K562 (cell line): Measurements from ENCODE around the gene CABP4. TPM values are rescaled to one million over a fixed set of nuclear protein-coding genes. Genes with fewer than 3 reads are reported as not detected.

ENCODE experiments used
- ATAC-seq: fragments of 200-7000 bp; cut with Tn5 transposase; 3 replicates; pipeline ENCODE4 v1.9.1; 2020; ENCODE audit warnings: moderate library complexity
- BruUV-seq: library from RNA; stranded (reverse); fragments of 400-500 nt; replicated peaks from 2 replicates; lab custom pipeline; 2021; lab: Mats Ljungman, UMichigan
- CTCF ChIA-PET: fragments of 300-600 bp; formaldehyde crosslinking; extraction: SDS; loops from one replicate; lab custom pipeline; 2021; ENCODE audit warnings: low intra/inter-chr PET ratio; lab: Yijun Ruan, JAX
- POLR2A ChIA-PET: fragments of 300-600, 350-650 bp; sonication (Branson Sonifier 250); formaldehyde crosslinking; extraction: SDS; loops from one replicate; lab custom pipeline; 2021; ENCODE audit warnings: antibody characterized with exemption, inconsistent platforms; lab: Yijun Ruan, JAX
- DNase-seq, 4 experiments: peaks; one replicate each; pipeline versions ENCODE4 v3.0.0 to v3.0.0-alpha.2; 2011 to 2018; ENCODE audit warnings: low spot score in 3 of 4, mixed read lengths in 3 of 4; ENCODE audit errors: extremely low read depth in 1 of 4
- FAIRE-seq: peaks from 2 replicates; lab custom pipeline; 2011; peaks lifted over from hg19 to GRCh38; lab: Jason Lieb, UNC
- H2AFZ ChIP-seq: 2 replicates; pipeline ENCODE4 v1.6.0; 2011; ENCODE audit warnings: low read depth, low read length, control low read depth, inconsistent platforms
- H3K27ac ChIP-seq: fragments of 200-600 bp; 3 replicates; pipeline ENCODE4 v1.8.0; 2011; ENCODE audit warnings: low read depth, mild to moderate bottlenecking, control low read depth, inconsistent platforms, low read length, moderate library complexity, mixed read lengths; ENCODE audit errors: extremely low read depth
- H3K27me3 ChIP-seq, 2 experiments: fragments of 300-600 bp in 1 of 2; 2 replicates in 1 of 2; 3 replicates in 1 of 2; pipeline versions ENCODE4 v1.6.0 to v1.8.0; 2011; ENCODE audit warnings: inconsistent platforms in 2 of 2, low read length in 2 of 2, mild to moderate bottlenecking in 1 of 2, mixed read lengths in 1 of 2, moderate library complexity in 1 of 2; ENCODE audit not compliant: control insufficient read depth in 2 of 2, insufficient read depth in 2 of 2
- H3K36me3 ChIP-seq: fragments of 300-600 bp; 3 replicates; pipeline ENCODE4 v1.8.0; 2011; ENCODE audit warnings: mild to moderate bottlenecking, low read length, inconsistent platforms; ENCODE audit not compliant: control insufficient read depth, insufficient read depth
- H3K4me1 ChIP-seq, 2 experiments: fragments of 200-600 bp in 1 of 2; replicated peaks in 1 of 2; 2 replicates in 1 of 2; 3 replicates in 1 of 2; pipeline versions ENCODE4 v1.5.1 to v1.8.0; 2011; ENCODE audit warnings: inconsistent platforms in 2 of 2, low read length in 2 of 2, mild to moderate bottlenecking in 1 of 2, mixed read lengths in 1 of 2, moderate library complexity in 1 of 2; ENCODE audit not compliant: control insufficient read depth in 2 of 2, insufficient read depth in 2 of 2
- H3K4me2 ChIP-seq: 2 replicates; pipeline ENCODE4 v1.6.1; 2011; ENCODE audit warnings: low read length, control low read depth, inconsistent platforms, mixed read lengths; ENCODE audit not compliant: insufficient read depth
- H3K4me3 ChIP-seq: fragments of 200-600 bp; sonication (generic), shearing (Covaris generic); 2 replicates; pipeline ENCODE4 v1.5.1; 2016; ENCODE audit warnings: control low read depth, inconsistent platforms
- H3K79me2 ChIP-seq: fragments of 200-600 bp; 3 replicates; pipeline ENCODE4 v1.8.0; 2011; ENCODE audit warnings: low read length, inconsistent platforms; ENCODE audit not compliant: control insufficient read depth, insufficient read depth
- H3K9ac ChIP-seq, 2 experiments: 2 replicates each; pipeline versions ENCODE4 v1.6.0 to v1.6.1; 2011; ENCODE audit warnings: low read depth in 2 of 2, low read length in 2 of 2, control low read depth in 1 of 2, inconsistent platforms in 1 of 2, mild to moderate bottlenecking in 1 of 2, mixed read lengths in 1 of 2; ENCODE audit not compliant: insufficient read depth in 1 of 2
- H3K9me1 ChIP-seq: one replicate; pipeline ENCODE4 v1.6.0; 2011; ENCODE audit warnings: inconsistent platforms, mild to moderate bottlenecking, low read length, moderate library complexity; ENCODE audit not compliant: control insufficient read depth, insufficient read depth
- H3K9me3 ChIP-seq: replicated peaks from 2 replicates; pipeline ENCODE4 v1.5.1; 2011; ENCODE audit warnings: low read depth, low read length, inconsistent platforms; ENCODE audit not compliant: control insufficient read depth, insufficient read depth
- H4K20me1 ChIP-seq: replicated peaks from 2 replicates; pipeline ENCODE4 v1.6.1; 2011; ENCODE audit warnings: low read length, inconsistent platforms, mixed read lengths; ENCODE audit not compliant: control insufficient read depth, insufficient read depth
- CAMTA2 ChIP-seq: fragments of 250-450 bp; sonication (Bioruptor Pico); conservative IDR thresholded peaks from 2 replicates; pipeline ENCODE4 v1.5.1; 2022
- HDGF ChIP-seq: fragments of 450-650 bp; IDR thresholded peaks from 2 replicates; pipeline ENCODE4 v1.6.1; 2016
- JUNB ChIP-seq: fragments of 450-650 bp; formaldehyde crosslinking; conservative IDR thresholded peaks from 2 replicates; pipeline ENCODE4 v1.4.0; 2020; ENCODE audit warnings: mild to moderate bottlenecking
- KDM1A ChIP-seq, 2 experiments: fragments of 450-650 bp; IDR thresholded peaks; 2 replicates each; pipeline ENCODE4 v1.6.1; 2016; ENCODE audit warnings: mild to moderate bottlenecking in 2 of 2
- KDM5B ChIP-seq: fragments of 200-600 bp; sonication (generic); IDR thresholded peaks from 2 replicates; pipeline ENCODE4 v1.6.1; 2012; ENCODE audit warnings: low read depth, mild to moderate bottlenecking, moderate library complexity, low read length, control low read depth, inconsistent platforms; ENCODE audit not compliant: insufficient replicate concordance
- MIER1 ChIP-seq: fragments of 450-650 bp; IDR thresholded peaks from 2 replicates; pipeline ENCODE4 v1.6.1; 2016; ENCODE audit warnings: antibody characterized with exemption, mild to moderate bottlenecking, low read depth
- RHOXF2B ChIP-seq: fragments of 250-450 bp; sonication (Bioruptor Pico); conservative IDR thresholded peaks from 2 replicates; pipeline ENCODE4 v1.5.1; 2021
- SMAD3 ChIP-seq: fragments of 450-650 bp; formaldehyde crosslinking; conservative IDR thresholded peaks from 2 replicates; pipeline ENCODE4 v1.4.0; 2020; ENCODE audit warnings: mild to moderate bottlenecking
- WGBS: fragments of 100-300 bp; shearing (Covaris generic); methylation state at CpG from one replicate; pipeline ENCODE4 v1.1.6; 2016; ENCODE audit warnings: low coverage, mixed read lengths; ENCODE audit not compliant: insufficient coverage; ENCODE audit errors: missing lambda C conversion rate; 5-methylcytosine and 5-hydroxymethylcytosine counted together
- in situ Hi-C: fragments of 300-500 bp; cut with MboI; formaldehyde crosslinking; loops from 4 replicates; pipeline ENCODE4 v1.15.0; 2018; ENCODE audit warnings: inconsistent platforms, mixed read lengths
- intact Hi-C: fragments of 100-400 bp; cut with micrococcal nuclease; formaldehyde crosslinking; loops from 2 replicates; pipeline ENCODE4 v1.14.2; 2022
- polyA plus RNA-seq, 8 experiments: library from polyadenylated mRNA; depleted of rRNA in 4 of 8; stranded (reverse) in 5 of 8; unstranded in 3 of 8; fragments of >200 nt; fragmentation: Nextera tagmentation in 2 of 8; fragmentation: Illumina TruSeq in 1 of 8; extraction: Ambion mirVana in 2 of 8; extraction: Trizol in 1 of 8; gene quantifications; 2 replicates each; pipeline versions ENCODE4 v1.2.1 to v1.2.3, GENCODE V29; 2011 to 2014; ENCODE audit warnings: inconsistent platforms in 1 of 8, missing spikeins in 1 of 8
- total RNA-seq, 7 experiments: library from RNA; depleted of rRNA in 6 of 7; stranded (reverse); fragments of >200 nt in 6 of 7; fragmentation: Illumina TruSeq in 2 of 7; extraction: Trizol in 2 of 7; gene quantifications; 2 replicates each; pipeline versions ENCODE4 v1.2.1 to v1.2.3, GENCODE V29; 2011 to 2021; ENCODE audit warnings: low replicate concordance in 1 of 7
- TF ChIP-seq, protein P1 (sequence below): sonication (generic); formaldehyde crosslinking; IDR thresholded peaks from 2 replicates; pipeline ENCODE4 v1.8.1; 2023; ENCODE audit warnings: mild to moderate bottlenecking, missing genetic modification reagents
- TF ChIP-seq, protein P2 (sequence below): fragments of 250-450 bp; sonication (Bioruptor Pico); IDR thresholded peaks from 2 replicates; pipeline ENCODE4 v1.8.0; 2021; ENCODE audit warnings: moderate library complexity, mild to moderate bottlenecking, inconsistent platforms
- TF ChIP-seq, protein P3 (sequence below), 2 experiments: IDR thresholded peaks in 1 of 2; conservative IDR thresholded peaks in 1 of 2; 2 replicates each; pipeline ENCODE4 v1.6.1; 2016; ENCODE audit warnings: low read depth in 2 of 2, mild to moderate bottlenecking in 1 of 2, missing compliant biosample characterization in 1 of 2, missing genetic modification characterization in 1 of 2, moderate library complexity in 1 of 2

Gene CABP4
- total and polyA plus RNA-seq, 9 of the 15 experiments (the other 6 are each of a cell fraction or from before 2014, with no cell fraction given), result 0.11 TPM; not detected in 8

DNA sequence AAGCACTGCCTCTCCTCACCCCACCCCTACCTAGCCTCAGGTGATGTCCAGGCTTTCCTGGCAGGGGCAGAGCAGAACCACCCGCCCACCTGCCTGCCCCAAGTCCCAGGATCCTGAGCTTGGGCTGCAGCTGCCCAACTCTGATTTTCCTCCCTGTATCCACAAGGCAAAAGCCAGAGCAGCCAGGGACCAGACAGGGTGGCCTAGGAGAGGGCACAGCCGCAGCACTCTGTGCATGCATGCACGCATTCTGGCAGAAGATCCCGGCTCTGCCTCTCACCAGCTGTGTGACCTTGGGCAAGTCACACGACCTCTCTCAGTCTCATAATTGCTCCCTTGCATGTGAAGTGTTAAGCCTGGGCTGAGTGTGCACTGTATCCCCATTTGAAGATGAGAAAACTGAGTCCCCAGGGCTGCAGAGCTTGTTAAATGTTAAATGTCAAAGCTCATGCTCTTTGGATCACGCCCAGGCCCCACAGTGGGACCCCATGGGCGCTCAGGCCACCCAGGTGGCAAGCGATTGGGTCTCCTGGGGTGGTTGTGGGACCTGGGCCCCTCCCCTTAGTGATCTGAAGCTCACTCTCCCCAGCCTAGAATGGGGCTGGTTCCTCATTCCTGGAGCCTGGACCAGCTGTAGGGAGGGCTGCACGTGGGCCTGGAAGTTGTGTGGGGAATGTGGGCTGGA lies 42.5 kb upstream of the CABP4 start:
- POLR2A ChIA-PET, result interaction anchor here (0.6 to 3.0 kb wide), 8 partner anchors 8 to 49 kb away, joined by 3 to 19 read pairs (median 4); partner anchors contain the start of genes PPP1CA and RPS6KB2
- peaks cover 21 to 63% of the 10 kb centered on the region in 2 experiments for H3K4me1 ChIP-seq

More for the DNA sequence above, 42.5 kb upstream of the CABP4 start:
- BruUV-seq, result no TSS peak
- Histone ChIP-seq H3K9ac (peak overlapping the region in 1 of 2 experiments; percentile 68; a peak in 2 of 4 replicates), H3K9me1 (no peaks in the 10 kb centered on the region), H3K4me2 (0 out of 2 replicates have a peak overlapping the region, but pooled peaks have one; percentile 25), H3K36me3 (no peaks in the 10 kb centered on the region), H2AFZ (peak overlapping the region; percentile 32; the same call in 1 of the 2 replicates), H3K27me3 (no peaks in the 10 kb centered on the region), H4K20me1 (no peaks in the 10 kb centered on the region; the same call in 1 of the 2 replicates), H3K4me3 (no peak overlapping the region), H3K27ac (no peak overlapping the region), H3K79me2 (no peaks in the 10 kb centered on the region), H3K9me3 (no peaks in the 10 kb centered on the region)
- FAIRE-seq (no peak), ATAC-seq (no peak), DNase-seq (no peak)
- TF ChIP-seq KDM1A (IDR thresholded peaks at IDR 0.05) (no peak), HDGF (no peak), SMAD3 (CRISPR knock-in tag) (no peak), RHOXF2B (CRISPR knock-in tag) (no peak), CAMTA2 (CRISPR knock-in tag) (no peak), KDM5B (no peak), JUNB (CRISPR knock-in tag) (no peak), MIER1 (no peak)
- TF ChIP-seq, protein P1, sequence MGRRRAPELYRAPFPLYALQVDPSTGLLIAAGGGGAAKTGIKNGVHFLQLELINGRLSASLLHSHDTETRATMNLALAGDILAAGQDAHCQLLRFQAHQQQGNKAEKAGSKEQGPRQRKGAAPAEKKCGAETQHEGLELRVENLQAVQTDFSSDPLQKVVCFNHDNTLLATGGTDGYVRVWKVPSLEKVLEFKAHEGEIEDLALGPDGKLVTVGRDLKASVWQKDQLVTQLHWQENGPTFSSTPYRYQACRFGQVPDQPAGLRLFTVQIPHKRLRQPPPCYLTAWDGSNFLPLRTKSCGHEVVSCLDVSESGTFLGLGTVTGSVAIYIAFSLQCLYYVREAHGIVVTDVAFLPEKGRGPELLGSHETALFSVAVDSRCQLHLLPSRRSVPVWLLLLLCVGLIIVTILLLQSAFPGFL (CRISPR knock-in tag), result no peak
- TF ChIP-seq, protein P2, sequence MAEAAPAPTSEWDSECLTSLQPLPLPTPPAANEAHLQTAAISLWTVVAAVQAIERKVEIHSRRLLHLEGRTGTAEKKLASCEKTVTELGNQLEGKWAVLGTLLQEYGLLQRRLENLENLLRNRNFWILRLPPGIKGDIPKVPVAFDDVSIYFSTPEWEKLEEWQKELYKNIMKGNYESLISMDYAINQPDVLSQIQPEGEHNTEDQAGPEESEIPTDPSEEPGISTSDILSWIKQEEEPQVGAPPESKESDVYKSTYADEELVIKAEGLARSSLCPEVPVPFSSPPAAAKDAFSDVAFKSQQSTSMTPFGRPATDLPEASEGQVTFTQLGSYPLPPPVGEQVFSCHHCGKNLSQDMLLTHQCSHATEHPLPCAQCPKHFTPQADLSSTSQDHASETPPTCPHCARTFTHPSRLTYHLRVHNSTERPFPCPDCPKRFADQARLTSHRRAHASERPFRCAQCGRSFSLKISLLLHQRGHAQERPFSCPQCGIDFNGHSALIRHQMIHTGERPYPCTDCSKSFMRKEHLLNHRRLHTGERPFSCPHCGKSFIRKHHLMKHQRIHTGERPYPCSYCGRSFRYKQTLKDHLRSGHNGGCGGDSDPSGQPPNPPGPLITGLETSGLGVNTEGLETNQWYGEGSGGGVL (CRISPR knock-in tag), result no peak
- TF ChIP-seq, protein P3, sequence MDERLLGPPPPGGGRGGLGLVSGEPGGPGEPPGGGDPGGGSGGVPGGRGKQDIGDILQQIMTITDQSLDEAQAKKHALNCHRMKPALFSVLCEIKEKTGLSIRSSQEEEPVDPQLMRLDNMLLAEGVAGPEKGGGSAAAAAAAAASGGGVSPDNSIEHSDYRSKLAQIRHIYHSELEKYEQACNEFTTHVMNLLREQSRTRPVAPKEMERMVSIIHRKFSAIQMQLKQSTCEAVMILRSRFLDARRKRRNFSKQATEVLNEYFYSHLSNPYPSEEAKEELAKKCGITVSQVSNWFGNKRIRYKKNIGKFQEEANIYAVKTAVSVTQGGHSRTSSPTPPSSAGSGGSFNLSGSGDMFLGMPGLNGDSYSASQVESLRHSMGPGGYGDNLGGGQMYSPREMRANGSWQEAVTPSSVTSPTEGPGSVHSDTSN (CRISPR knock-in tag; IDR thresholded peaks at IDR 0.05; ENCODE audit: low read depth), result no peak
- TF ChIP-seq, protein P3 (tag; conservative IDR thresholded peaks at IDR 0.05; ENCODE audit: low read depth), result no peak
- in situ Hi-C loops, result no loop called here
- WGBS, result 43% methylated on average over 9 of the region's 9 CpGs
- intact Hi-C loops, result no loop called here
- CTCF ChIA-PET, result no interaction called here
